Stimulated activated naive CD8-positive, alpha-beta T cell treated with anti-CD3 and anti-CD28 coated beads, Interleukin-15, amount 100 ng/mL, for 72 hours (primary cell): ENCODE results near the gene ZFPM1.
A peak's percentile ranks its signal among the peaks of the same experiment; 100 is the strongest.

Experiments used
- ATAC-seq: fragments of 150-1000 bp; cut with Tn5 transposase; 2 replicates; pipeline ENCODE4 v1.10.0; 2021; ENCODE audit warnings: mild to moderate bottlenecking, moderate library complexity
- DNase-seq, 2 donors: peaks; one replicate each; pipeline ENCODE4 v3.0.0; 2021 to 2022
- H3K27ac Mint-ChIP-seq, 2 donors: one replicate each; pipeline ENCODE4 v1.8.0; 2022; ENCODE audit warnings: mild to moderate bottlenecking in 2 of 2, mixed read lengths in 2 of 2, moderate library complexity in 2 of 2
- H3K27me3 Mint-ChIP-seq: one replicate; pipeline ENCODE4 v1.8.0; 2022; ENCODE audit warnings: mixed read lengths
- H3K4me1 Mint-ChIP-seq: one replicate; pipeline ENCODE4 v1.8.0; 2022; ENCODE audit warnings: mild to moderate bottlenecking, mixed read lengths
- H3K4me3 Mint-ChIP-seq, 2 donors: one replicate each; pipeline ENCODE4 v1.8.0; 2022; ENCODE audit warnings: mild to moderate bottlenecking in 2 of 2, mixed read lengths in 2 of 2, moderate library complexity in 1 of 2
- H3K9me3 Mint-ChIP-seq, 2 donors: one replicate each; pipeline ENCODE4 v1.8.0; 2022; ENCODE audit warnings: mixed read lengths in 2 of 2

The ZFPM1 gene

DNA sequence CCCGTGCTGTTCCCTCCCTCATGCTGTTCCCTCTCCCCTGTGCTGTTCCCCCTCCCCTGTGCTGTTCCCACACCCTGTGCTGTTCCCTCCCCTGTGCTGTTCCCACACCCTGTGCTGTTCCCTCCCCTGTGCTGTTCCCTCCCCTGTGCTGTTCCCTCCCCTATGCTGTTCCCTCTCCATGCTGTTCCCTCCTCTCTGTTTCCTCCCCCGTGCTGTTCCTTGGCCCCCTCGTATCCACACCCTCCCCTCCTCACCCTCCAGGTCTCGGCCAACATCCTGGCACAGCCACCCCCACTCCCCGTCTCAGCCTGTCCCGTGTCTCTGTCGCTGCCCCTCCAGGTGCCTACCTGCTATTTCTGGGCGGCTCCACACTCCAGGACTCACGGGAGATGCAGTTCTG lies 68.6 kb downstream of the ZFPM1 start:
- Mint-ChIP-seq H3K9me3 (peaks cover 28 to 38% of the 10 kb centered on the region in 2 donors), H3K27me3 (no peaks in the 10 kb centered on the region), H3K4me3 (no peak overlapping the region), H3K4me1 (peaks cover 18% of the 10 kb centered on the region), H3K27ac (no peak overlapping the region)
- no peak for ATAC-seq
- no peak for DNase-seq

DNA sequence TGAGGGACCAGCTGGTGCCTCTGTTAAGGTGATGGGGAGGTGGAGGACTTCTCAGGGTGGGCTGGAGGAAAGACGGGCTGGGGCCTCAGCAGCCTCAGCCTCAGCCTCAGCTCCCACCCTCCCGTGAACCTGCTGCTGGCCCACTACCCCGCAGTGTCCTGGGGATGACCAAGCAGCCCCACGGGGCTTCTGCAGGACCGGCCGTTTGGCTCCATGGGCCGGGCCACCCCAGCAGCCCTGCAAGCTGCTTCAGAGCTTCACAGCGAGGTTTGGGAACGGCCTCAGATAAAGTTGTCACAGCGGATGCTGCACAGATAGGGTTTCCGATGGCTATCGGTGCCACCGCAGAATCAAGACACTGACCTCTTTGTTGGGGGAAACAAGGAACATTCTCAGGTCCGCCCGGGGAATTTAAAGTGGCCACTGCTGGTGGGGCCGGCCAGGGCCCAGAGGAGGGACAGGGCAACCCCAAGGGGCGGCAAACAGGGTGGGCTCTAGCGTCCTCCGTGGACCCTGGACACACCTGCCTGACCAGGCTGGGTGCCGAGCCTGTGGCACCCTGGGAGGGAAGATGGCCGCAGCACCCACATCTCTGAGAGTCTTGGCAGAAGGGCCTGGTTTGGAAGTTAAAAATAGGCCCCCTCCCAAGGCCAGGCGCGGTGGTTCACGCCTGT lies 69.3 kb downstream of the ZFPM1 start:
- Mint-ChIP-seq H3K4me3 (no peak overlapping the region), H3K27ac (no peak overlapping the region), H3K9me3 (peaks cover 25 to 31% of the 10 kb centered on the region in 2 donors), H3K4me1 (peaks cover 18% of the 10 kb centered on the region), H3K27me3 (no peaks in the 10 kb centered on the region)
- no peak for ATAC-seq
- DNase-seq, result no peak

DNA sequence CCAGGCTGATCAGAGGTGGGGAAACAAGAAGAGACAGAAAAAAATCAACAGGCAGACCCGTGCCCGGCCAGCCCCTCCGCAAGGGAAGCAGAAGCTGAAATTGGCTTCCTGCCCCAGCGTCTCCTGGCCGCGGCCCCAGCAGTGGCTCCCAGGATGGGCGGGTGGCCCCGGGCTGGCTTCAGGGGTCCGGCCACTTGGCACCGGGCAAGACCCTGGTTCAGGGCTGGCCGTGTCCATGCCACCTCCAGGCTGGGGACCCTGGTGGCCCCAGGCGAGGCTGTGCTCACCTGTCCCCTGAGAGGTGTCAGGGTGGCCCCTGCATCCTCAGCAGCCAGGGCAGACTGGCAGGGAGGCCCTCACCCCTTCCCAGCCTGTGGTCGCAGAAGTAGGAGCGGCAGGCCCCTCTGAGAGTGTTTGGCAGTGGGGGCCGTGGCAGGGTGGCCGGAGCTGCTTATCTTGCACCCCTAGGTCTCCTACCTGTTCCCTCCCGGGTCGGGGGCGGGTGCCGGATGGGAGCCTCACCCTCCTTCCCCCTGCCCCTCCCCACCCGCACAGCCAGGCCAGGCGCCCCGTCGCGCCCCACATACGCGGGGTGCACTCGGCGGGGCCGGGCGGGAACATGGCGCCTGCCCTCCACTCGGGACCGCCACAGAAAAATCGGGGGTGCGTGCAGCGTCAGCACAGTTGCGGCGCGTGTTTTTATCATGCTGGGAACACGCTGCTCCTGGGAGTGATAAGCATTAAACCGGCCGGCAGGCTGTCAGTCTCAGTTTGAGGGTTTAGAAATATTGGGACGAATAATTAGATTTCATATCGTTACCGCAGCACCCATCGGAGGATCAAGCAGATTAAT lies 70.5 kb downstream of the ZFPM1 start:
- Mint-ChIP-seq H3K27ac (peak overlapping the region in 1 of 2 donors; percentile 61), H3K4me3 (no peak overlapping the region), H3K27me3 (no peaks in the 10 kb centered on the region), H3K9me3 (peaks cover 15 to 20% of the 10 kb centered on the region in 2 donors), H3K4me1 (peaks cover 18% of the 10 kb centered on the region)
- peak; percentile 17 for ATAC-seq
- DNase-seq, result no peak

DNA sequence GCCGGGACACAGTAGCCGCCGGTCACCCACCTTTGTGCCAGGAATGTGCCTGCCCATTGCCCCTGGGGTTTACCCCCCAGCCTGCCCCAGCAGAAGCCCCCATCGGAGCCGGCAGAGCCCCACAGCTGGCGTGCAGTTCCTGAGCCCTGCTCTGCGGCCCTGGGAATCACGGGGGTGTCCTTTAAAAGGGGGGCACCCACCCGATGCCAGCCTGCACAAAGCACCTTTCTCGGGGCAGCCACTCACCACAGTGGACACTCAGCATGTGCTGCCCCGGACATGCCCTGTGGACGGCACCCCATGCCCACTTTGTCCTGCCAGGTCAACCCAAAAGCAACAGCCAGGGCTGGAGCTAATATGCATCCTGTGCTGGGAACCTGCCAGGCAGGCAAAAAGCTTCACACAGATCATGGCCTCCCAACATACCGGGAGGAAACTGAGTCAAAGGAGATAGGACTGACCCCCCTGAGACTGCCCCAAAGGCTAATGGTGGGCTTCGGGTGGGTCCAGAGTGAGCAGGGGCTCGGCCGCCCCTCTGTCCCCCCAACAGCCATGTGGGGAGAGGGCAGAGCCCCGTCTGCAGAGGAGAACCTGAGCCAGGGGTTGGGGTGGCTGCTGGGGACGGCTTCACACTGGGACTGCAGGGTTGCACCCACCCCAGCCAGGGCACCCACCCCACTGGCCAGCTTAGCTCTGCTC lies 71.3 kb downstream of the ZFPM1 start:
- Mint-ChIP-seq H3K9me3 (peaks cover 7 to 11% of the 10 kb centered on the region in 2 donors), H3K27ac (no peak overlapping the region), H3K27me3 (no peaks in the 10 kb centered on the region), H3K4me1 (peaks cover 18% of the 10 kb centered on the region), H3K4me3 (no peak overlapping the region)
- no peak for DNase-seq
- no peak for ATAC-seq

DNA sequence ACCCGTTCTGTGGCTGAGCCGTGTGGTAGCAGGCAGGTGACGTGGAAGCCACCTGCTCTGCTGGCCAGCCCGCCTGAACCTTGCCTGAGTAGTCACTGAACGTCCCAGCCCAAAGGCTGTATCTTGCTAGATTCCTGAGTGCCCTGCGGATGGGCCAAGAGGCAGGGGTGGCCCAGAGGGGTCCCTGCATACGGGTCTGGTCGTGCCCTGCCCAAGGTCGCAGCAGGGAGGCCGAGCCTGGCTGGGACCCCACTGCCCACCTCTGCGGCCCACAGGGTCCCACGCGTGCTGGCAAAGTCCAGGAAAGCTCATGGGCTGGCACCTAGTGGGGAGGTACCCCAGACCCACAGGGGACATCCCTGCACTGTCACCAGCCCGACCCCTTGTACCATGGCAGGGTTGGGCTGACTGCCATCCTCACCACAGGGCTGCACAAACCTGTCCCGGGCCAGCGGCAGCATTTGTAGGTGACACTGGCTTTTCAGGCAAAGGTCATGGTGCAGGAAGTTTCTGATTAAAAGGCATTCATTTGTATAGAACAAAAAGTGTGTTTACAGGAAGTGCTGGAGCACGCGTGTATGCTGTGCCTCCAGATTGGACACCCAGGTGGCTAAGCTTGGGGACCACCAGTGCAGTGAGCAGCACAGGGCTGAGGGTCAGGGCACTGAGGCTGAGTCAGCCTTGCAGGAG lies 72.0 kb downstream of the ZFPM1 start:
- H3K4me1 Mint-ChIP-seq, result peaks cover 18% of the 10 kb centered on the region
- H3K27me3 Mint-ChIP-seq, result no peaks in the 10 kb centered on the region
- H3K27ac Mint-ChIP-seq, result no peak overlapping the region
- ATAC-seq, result no peak
- DNase-seq, result no peak
- H3K4me3 Mint-ChIP-seq, result no peak overlapping the region
- H3K9me3 Mint-ChIP-seq, result peaks cover 0 to 4% of the 10 kb centered on the region in 2 donors

DNA sequence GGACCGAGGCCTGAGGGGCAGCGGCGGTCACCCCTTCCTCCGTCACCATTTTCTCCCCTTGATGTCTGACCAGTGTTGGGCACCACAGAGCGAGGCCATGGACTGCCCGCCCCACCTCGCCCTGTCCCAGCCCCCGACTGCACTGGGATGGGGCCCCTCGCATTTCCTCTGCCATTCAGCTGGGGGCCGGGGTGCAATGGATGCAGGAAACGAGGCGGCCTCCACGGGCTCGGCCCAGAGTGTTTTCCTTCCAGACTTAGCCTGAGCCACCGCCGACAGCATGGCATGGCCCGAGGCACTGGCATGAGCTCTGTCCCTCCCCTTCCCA lies 72.5 kb downstream of the ZFPM1 start:
- ATAC-seq (no peak), DNase-seq (no peak)
- Mint-ChIP-seq H3K9me3 (no peaks in the 10 kb centered on the region), H3K27me3 (no peaks in the 10 kb centered on the region), H3K4me1 (peaks cover 18% of the 10 kb centered on the region), H3K4me3 (no peak overlapping the region), H3K27ac (no peak overlapping the region)

DNA sequence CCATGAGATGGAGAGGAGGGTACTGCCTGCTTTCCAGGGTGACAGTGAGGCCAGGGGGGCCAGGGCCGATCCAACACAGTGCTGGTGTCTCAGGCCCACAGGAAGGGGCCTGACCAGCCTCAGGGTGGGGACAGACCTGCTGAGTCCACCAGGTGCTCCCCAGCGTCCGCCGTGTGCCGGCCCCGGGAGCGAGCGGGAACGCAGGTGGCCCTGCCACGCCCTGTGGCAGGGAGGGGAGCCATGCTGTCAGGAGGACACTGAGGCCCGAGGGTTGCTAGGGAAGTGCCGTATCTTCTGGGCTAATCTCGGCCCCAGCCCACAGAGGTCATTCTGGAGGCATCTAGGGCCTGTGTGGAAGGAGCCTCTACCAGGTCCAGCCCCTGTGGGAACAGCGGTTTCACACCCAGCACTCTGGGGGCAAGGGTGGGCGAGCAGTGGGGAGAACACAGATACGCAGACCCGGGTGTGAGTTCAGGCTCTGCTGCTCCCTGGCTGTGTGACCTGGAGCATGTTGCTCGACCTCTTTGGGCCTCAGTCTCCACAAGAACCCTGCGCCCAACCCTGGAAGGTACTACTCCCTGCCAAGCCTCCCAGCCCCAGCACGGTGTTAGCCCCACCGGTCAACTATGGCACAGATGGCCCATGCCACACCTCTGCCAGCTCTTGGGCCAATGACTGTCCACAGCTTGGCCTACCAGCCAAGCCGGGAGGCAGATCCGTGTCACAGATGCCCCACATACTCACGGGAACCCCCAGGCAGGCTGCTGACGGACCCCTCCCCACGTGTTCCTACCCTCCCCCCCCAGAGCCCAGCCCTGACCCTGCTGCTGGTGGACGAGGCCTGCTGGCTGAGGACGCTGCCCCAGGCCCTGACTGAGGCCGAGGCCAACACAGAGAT lies 73.2 kb downstream of the ZFPM1 start:
- Mint-ChIP-seq H3K9me3 (no peaks in the 10 kb centered on the region), H3K27ac (no peak overlapping the region), H3K4me3 (no peak overlapping the region), H3K27me3 (no peaks in the 10 kb centered on the region), H3K4me1 (peaks cover 18% of the 10 kb centered on the region)
- ATAC-seq, result no peak
- DNase-seq, result no peak

DNA sequence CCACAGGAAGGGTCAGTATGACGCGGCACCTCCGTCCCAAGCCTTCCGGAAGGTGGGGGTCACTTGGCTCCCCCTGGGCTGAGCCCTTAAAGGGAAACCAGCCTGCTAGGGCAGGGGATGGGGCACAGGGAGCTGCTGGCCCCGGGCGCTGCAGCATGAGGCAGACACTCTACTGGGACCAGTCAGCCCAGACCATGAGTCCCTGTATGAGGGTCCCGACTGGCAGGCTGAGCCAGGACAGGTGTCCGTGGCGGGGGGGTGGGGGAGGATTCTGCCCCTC lies 73.8 kb downstream of the ZFPM1 start:
- DNase-seq, result no peak
- Mint-ChIP-seq H3K27me3 (no peaks in the 10 kb centered on the region), H3K9me3 (no peaks in the 10 kb centered on the region), H3K4me3 (no peak overlapping the region), H3K4me1 (peaks cover 18% of the 10 kb centered on the region), H3K27ac (no peak overlapping the region)
- no peak for ATAC-seq

DNA sequence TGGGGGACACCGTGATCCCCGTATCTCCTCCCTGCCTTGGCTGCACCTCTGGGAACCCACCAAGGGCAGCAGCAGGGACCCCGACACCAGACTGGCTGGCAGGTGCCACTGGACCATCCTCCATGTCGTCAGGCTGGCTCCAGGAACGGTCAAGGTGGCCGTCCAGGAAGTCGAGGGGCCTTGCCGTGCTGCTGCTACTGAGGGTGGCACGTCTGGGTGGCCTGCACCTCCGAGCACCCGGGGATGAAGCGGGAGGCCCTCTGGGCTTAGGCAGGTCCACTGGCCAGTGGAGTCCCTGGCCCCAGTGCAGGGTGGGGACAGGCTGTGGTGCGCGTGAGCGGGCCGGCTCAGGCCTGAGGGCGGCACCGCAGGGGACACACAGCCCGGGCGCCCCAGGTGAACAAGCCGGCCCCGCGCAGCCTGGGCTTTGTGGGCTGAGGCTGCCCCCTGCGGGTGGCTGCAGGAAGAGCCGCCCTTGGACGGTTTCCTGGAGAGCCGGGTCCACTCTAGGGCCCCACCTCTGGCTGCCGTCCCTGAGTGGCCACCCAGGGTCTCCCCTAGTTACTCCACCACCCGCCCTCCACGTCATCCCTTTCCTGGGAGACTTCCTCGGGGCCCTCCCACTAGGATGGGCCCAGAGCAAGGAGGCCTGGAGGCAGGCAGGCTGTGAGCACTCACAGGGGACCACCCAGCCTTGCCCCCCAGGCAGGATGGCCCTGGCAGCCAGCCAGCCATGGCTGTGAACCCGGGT lies 74.3 kb downstream of the ZFPM1 start:
- ATAC-seq (peak; percentile 69), DNase-seq (peak; percentile 64 to 65)
- Mint-ChIP-seq H3K4me1 (peaks cover 18% of the 10 kb centered on the region), H3K4me3 (no peak overlapping the region), H3K27ac (no peak overlapping the region), H3K9me3 (no peaks in the 10 kb centered on the region), H3K27me3 (no peaks in the 10 kb centered on the region)

DNA sequence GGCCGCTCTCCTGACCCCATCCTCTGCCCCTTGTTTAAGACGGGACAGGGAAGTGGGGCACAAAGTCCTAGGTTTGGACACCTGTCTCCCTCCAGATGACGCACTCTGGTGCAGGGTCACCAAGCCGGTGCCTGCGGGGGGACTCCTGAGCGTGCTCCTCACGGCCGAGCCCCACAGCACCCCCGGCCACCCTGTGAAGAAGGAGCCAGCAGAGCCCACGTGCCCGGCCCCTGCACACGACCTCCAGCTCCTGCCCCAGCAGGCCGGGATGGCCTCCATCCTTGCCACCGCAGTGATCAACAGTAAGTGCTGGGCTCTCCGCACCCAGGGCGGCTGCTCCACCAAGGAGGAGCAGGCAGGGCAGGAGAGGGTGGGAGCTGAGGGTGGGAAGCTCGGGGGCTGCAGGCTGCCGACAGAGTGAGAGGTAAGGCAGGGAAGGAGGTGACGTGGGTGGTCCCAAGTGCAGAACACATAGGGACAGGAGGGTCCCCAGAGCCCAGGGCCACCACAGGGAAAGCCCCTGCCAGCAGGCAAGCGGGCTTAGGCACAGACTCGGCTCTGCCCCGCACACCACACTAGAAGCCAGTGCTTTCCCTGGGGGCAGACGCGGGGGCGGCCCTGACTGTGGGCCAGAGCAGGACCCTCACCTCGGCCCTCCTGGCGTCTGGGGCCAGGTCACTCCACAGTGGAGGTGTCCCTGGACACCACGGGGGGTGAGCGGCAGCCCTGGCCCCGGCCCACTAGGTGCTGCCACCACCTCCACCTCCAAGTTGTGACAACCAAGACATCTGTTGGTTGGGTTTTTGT lies 75.1 kb downstream of the ZFPM1 start:
- no peaks in the 10 kb centered on the region for H3K27me3 Mint-ChIP-seq
- H3K4me3 Mint-ChIP-seq, result no peak overlapping the region
- no peak for ATAC-seq
- DNase-seq, result no peak
- H3K9me3 Mint-ChIP-seq, result no peaks in the 10 kb centered on the region
- H3K27ac Mint-ChIP-seq, result peak overlapping the region in 1 of 2 donors; percentile 61
- peaks cover 18% of the 10 kb centered on the region for H3K4me1 Mint-ChIP-seq

DNA sequence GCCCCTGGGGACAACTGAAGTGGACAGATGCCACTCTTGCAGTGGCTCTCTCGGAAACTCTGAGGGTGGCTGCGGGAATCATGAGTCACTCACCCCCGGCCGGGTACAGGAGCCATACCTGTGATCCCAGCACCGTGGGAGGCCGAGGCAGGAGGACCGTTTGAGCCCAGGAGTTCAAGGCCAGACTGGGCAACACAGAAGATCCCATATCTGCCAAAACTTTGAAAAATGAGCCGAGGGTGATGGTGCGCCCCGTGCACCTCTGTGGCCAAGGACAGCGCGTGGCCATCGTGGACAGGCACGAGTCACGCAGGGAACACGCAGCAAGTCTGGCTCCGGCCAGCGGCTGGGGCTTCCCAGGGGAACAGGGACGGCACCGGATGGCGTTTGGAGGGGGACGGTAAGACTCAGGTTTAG lies 75.8 kb downstream of the ZFPM1 start:
- peak overlapping the region in 1 of 2 donors; percentile 61 for H3K27ac Mint-ChIP-seq
- DNase-seq (no peak), ATAC-seq (no peak)
- H3K27me3 Mint-ChIP-seq, result no peaks in the 10 kb centered on the region
- peaks cover 18% of the 10 kb centered on the region for H3K4me1 Mint-ChIP-seq
- H3K4me3 Mint-ChIP-seq, result no peak overlapping the region
- no peaks in the 10 kb centered on the region for H3K9me3 Mint-ChIP-seq

DNA sequence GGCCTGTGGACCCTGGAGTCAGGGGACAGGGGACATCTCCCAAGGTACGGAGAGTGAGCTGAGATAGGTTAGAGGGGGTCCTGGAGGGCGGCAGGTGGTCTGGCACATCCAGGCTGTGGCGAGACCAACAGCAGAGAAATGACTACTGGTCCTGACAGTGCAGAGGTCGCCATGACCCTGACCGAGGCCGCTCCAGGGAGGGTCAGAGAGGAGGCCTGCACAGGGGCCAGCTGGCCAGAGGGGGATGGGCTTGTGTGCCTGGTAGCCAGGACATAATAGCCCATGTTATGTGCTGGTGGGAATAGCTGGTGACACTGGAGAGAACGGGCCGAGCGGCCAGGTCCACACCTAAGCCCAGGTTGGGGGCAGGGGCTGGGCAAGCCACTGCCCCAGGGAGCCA lies 76.5 kb downstream of the ZFPM1 start:
- H3K4me1 Mint-ChIP-seq, result peaks cover 14% of the 10 kb centered on the region
- no peak overlapping the region for H3K4me3 Mint-ChIP-seq
- DNase-seq, result no peak
- no peak for ATAC-seq
- H3K27me3 Mint-ChIP-seq, result no peaks in the 10 kb centered on the region
- H3K9me3 Mint-ChIP-seq, result no peaks in the 10 kb centered on the region
- no peak overlapping the region for H3K27ac Mint-ChIP-seq

DNA sequence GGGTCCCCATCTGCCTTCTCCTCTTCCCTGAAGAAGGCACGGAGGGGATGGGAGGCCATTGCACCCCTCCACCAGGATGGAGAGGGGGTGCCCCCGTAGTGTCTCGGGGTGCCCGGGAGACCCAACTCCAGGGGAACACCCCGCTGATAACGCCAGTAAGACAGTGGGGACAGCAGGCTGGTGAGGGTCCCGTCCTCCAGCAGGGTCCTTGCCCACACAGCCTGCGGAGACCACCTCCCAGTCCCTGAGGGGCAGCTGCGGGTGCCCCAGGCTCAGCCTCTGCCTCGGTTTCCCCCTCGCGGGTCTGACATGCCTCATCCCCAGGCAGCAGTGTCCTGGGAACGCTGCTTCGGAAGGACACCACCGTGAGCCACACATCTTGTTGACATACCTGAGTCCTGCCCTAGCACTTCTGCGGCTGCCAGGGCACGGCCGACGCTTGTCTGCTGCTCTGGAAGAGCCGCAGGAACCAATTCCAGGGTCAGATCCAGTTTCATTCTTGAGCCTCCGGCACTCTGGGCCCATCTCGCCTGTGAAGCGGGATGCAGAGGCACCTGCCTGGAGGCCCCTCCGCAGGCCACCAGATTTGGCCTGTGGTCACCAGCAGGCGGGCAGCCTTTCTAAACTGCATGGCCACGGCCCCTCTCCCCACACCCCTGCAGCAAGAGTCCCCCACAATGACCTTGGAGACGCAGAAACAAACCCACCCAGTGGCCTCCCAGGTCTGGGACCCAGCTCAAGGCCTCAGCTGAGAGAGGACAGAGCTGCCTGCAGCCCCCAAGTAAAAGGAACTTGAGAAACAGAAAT lies 77.2 kb downstream of the ZFPM1 start:
- Mint-ChIP-seq H3K27me3 (no peaks in the 10 kb centered on the region), H3K4me1 (peaks cover 11% of the 10 kb centered on the region), H3K27ac (peak overlapping the region in 1 of 2 donors; percentile 1), H3K9me3 (no peaks in the 10 kb centered on the region), H3K4me3 (no peak overlapping the region)
- no peak for DNase-seq
- no peak for ATAC-seq
